ENCODE results near the gene GPI. TPM values are rescaled to one million over a fixed set of nuclear protein-coding genes. Genes with fewer than 3 reads are reported as not detected.

GPI gene
- total and polyA plus RNA-seq, 2 of the 8 experiments (the other 6 are each of a cell fraction or from before 2014, with no cell fraction given): 171 to 360 TPM

DNA sequence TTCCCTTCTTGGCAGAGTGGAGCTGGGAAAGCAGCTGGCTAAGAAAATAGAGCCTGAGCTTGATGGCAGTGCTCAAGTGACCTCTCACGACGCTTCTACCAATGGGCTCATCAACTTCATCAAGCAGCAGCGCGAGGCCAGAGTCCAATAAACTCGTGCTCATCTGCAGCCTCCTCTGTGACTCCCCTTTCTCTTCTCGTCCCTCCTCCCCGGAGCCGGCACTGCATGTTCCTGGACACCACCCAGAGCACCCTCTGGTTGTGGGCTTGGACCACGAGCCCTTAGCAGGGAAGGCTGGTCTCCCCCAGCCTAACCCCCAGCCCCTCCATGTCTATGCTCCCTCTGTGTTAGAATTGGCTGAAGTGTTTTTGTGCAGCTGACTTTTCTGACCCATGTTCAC, 34.9 kb downstream of the GPI start:
- H3K9ac ChIP-seq (replicated peaks in 1 of 4; ENCODE audit: extremely low read depth in 1 of 4, low read depth in 3 of 4, low read length in 3 of 4): no peak overlapping the region
- POLR2A ChIA-PET (ENCODE audit: partially characterized antibody): interaction anchor here (0.8 to 1.0 kb wide), 2 partner anchors 9 to 77 kb away, joined by 3 read pairs; no protein-coding TSS in a partner anchor
- no peak overlapping the region for H4K8ac ChIP-seq (ENCODE audit: extremely low read depth, insufficient read depth, low read length)
- H3K79me1 ChIP-seq (ENCODE audit: low read depth, low read length): no peaks in the 10 kb centered on the region
- no peaks in the 10 kb centered on the region for H3K9me3 ChIP-seq (ENCODE audit: insufficient read depth in 2 of 2, low read depth in 1 of 2, low read length in 1 of 2)
- no peak overlapping the region for H4K5ac ChIP-seq (ENCODE audit: insufficient read length, low read depth, low read length)
- DNase-seq (ENCODE audit: low read depth in 1 of 2, low spot score in 2 of 2) (no peak), FAIRE-seq (no peak)
- H3K23ac ChIP-seq (ENCODE audit: insufficient read length): no peak overlapping the region
- H3K4me2 ChIP-seq (ENCODE audit: insufficient read depth in 1 of 2, low read depth in 2 of 2, low read length in 2 of 2): no peak overlapping the region
- H3K18ac ChIP-seq (ENCODE audit: extremely low read depth, low read length): no peak overlapping the region
- H3K4me1 ChIP-seq (replicated peaks in 1 of 4; ENCODE audit: control insufficient read depth in 3 of 4, insufficient read depth in 4 of 4, low read length in 3 of 4): no peaks in the 10 kb centered on the region
- no peak overlapping the region for H2AFZ ChIP-seq (ENCODE audit: low read length)
- H2BK20ac ChIP-seq (ENCODE audit: low read length): no peak overlapping the region
- H4K91ac ChIP-seq (replicated peaks; ENCODE audit: insufficient read length, low read length): no peak overlapping the region
- H2AK5ac ChIP-seq (ENCODE audit: low read depth, low read length): no peak overlapping the region
- H3K27ac ChIP-seq (ENCODE audit: low read depth, low read length): no peak overlapping the region
- no peak overlapping the region for H3K14ac ChIP-seq (ENCODE audit: insufficient read length)
- peaks cover 3% of the 10 kb centered on the region; the same call in 1 of the 2 replicates for H3K23me2 ChIP-seq (ENCODE audit: low read depth, low read length)
- peaks cover 22 to 43% (median 38%) of the 10 kb centered on the region in 4 experiments for H3K36me3 ChIP-seq (ENCODE audit: control insufficient read depth in 2 of 4, insufficient read depth in 4 of 4, low read length in 3 of 4)
- no peak overlapping the region for H3K4ac ChIP-seq (replicated peaks; ENCODE audit: insufficient read length, low read depth, low read length)
- H2BK12ac ChIP-seq (ENCODE audit: low read depth, low read length): no peak overlapping the region
- no peak overlapping the region for H3K4me3 ChIP-seq (ENCODE audit: extremely low read depth in 1 of 4, insufficient read depth in 2 of 4, low read depth in 3 of 4, low read length in 4 of 4)
- H3K27me3 ChIP-seq (replicated peaks in 1 of 4; ENCODE audit: control insufficient read depth in 3 of 4, extremely low read depth in 1 of 4, insufficient read depth in 3 of 4, low read length in 3 of 4): no peaks in the 10 kb centered on the region
- 90% methylated on average over 9 of the region's 9 CpGs; no CpG with 5 or more reads in 1 of the 2 experiments for WGBS, 2 experiments (ENCODE audit: extremely low coverage in 1 of 2, insufficient coverage in 1 of 2, insufficient read length in 1 of 2, insufficient replicate concordance in 2 of 2, low coverage in 1 of 2, low lambda C conversion rate in 2 of 2, missing lambda C conversion rate in 1 of 2)
- no peak overlapping the region for H2BK120ac ChIP-seq (replicated peaks; ENCODE audit: low read depth, low read length)
- H3K79me2 ChIP-seq (ENCODE audit: control insufficient read depth in 1 of 2, insufficient read depth in 2 of 2, low read length in 2 of 2): peaks cover 0 to 1% of the 10 kb centered on the region in 2 experiments; a peak in 1 of 4 replicates
- TF ChIP-seq SP1 (IDR thresholded peaks at IDR 0.05; ENCODE audit: low read depth, low read length) (peak; percentile 8; the same call in 1 of the 2 replicates), HDAC2 (IDR thresholded peaks at IDR 0.05; ENCODE audit: borderline replicate concordance in 1 of 2, low read depth in 2 of 2, low read length in 2 of 2) (no peak), TCF12 (IDR thresholded peaks at IDR 0.05; ENCODE audit: low read depth, low read length) (no peak), RBBP5 (IDR thresholded peaks at IDR 0.05; ENCODE audit: borderline replicate concordance, low read depth, low read length) (no peak), GABPA (IDR thresholded peaks at IDR 0.05; ENCODE audit: borderline replicate concordance, insufficient read depth, low read length) (no peak)
- TF ChIP-seq, protein P1, sequence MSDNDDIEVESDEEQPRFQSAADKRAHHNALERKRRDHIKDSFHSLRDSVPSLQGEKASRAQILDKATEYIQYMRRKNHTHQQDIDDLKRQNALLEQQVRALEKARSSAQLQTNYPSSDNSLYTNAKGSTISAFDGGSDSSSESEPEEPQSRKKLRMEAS (IDR thresholded peaks at IDR 0.05): no peak
- H2BK5ac ChIP-seq (ENCODE audit: low read depth, low read length): no peak overlapping the region
- CTCF ChIA-PET (ENCODE audit: partially characterized antibody): no interaction called here
- no peak overlapping the region for H3K56ac ChIP-seq (replicated peaks; ENCODE audit: insufficient read length, low read depth, low read length)
- H2BK15ac ChIP-seq (ENCODE audit: low read length): no peak overlapping the region
- peaks cover 2% of the 10 kb centered on the region in 2 experiments for H4K20me1 ChIP-seq (replicated peaks in 1 of 2; ENCODE audit: control insufficient read depth in 1 of 2, insufficient read depth in 2 of 2, low read length in 2 of 2)
